BLaER1 treated with 17β-estradiol and CSF1 and Interleukin-3, amounts not matched to agents 10 nM and 100 nM (cell line): ENCODE results near the gene SLC35F1.

Experiments
- H3K27ac ChIP-seq, 11 experiments: shearing (Covaris generic); formaldehyde crosslinking; 2 replicates each; pipeline ENCODE4 v1.8.1; 2022
- H3K27me3 ChIP-seq, 11 experiments: shearing (Covaris generic); formaldehyde crosslinking; 2 replicates each; pipeline ENCODE4 v1.8.1; 2022
- H3K36me3 ChIP-seq, 11 experiments: shearing (Covaris generic); formaldehyde crosslinking; 2 replicates each; pipeline ENCODE4 v1.8.1; 2022
- H3K4me1 ChIP-seq, 10 experiments: shearing (Covaris generic); formaldehyde crosslinking; 2 replicates each; pipeline ENCODE4 v1.8.1; 2022
- H3K4me2 ChIP-seq, 11 experiments: shearing (Covaris generic); formaldehyde crosslinking; 2 replicates each; pipeline ENCODE4 v1.8.1; 2022
- H3K4me3 ChIP-seq, 10 experiments: shearing (Covaris generic); formaldehyde crosslinking; 2 replicates each; pipeline ENCODE4 v1.8.1; 2022
- H3K9ac ChIP-seq, 11 experiments: shearing (Covaris generic); formaldehyde crosslinking; 2 replicates each; pipeline ENCODE4 v1.8.1; 2022
- H3K9me3 ChIP-seq, 11 experiments: shearing (Covaris generic); formaldehyde crosslinking; replicated peaks in 1 of 11; 2 replicates each; pipeline ENCODE4 v1.8.1; 2022
- H4K20me1 ChIP-seq, 11 experiments: shearing (Covaris generic); formaldehyde crosslinking; 2 replicates each; pipeline ENCODE4 v1.8.1; 2022
- Cebpa-rat ChIP-seq, 11 experiments: shearing (Covaris generic); IDR thresholded peaks; 2 replicates each; pipeline ENCODE4 v1.8.1; 2022

The SLC35F1 gene

GRCh38 chr6:118228886-118229285 lies 321.8 kb downstream of the SLC35F1 start:
- H3K4me1 ChIP-seq = no peaks in the 10 kb centered on the region
- no peaks in the 10 kb centered on the region for H3K36me3 ChIP-seq
- no peak overlapping the region for H3K9ac ChIP-seq
- no peaks in the 10 kb centered on the region for H4K20me1 ChIP-seq
- H3K27me3 ChIP-seq = no peaks in the 10 kb centered on the region
- H3K9me3 ChIP-seq = no peaks in the 10 kb centered on the region
- no peak overlapping the region for H3K4me2 ChIP-seq
- no peak overlapping the region for H3K4me3 ChIP-seq
- H3K27ac ChIP-seq = no peak overlapping the region
- no peak for TF ChIP-seq Cebpa-rat (IDR thresholded peaks at IDR 0.05)

GRCh38 chr6:118240878-118241528 lies 333.9 kb downstream of the SLC35F1 start:
- Histone ChIP-seq H3K36me3 (no peaks in the 10 kb centered on the region), H4K20me1 (no peaks in the 10 kb centered on the region), H3K4me3 (no peak overlapping the region), H3K27ac (no peak overlapping the region), H3K9ac (no peak overlapping the region), H3K9me3 (no peaks in the 10 kb centered on the region), H3K27me3 (no peaks in the 10 kb centered on the region), H3K4me1 (no peaks in the 10 kb centered on the region), H3K4me2 (no peak overlapping the region)
- TF ChIP-seq Cebpa-rat (IDR thresholded peaks at IDR 0.05) = no peak

DNA sequence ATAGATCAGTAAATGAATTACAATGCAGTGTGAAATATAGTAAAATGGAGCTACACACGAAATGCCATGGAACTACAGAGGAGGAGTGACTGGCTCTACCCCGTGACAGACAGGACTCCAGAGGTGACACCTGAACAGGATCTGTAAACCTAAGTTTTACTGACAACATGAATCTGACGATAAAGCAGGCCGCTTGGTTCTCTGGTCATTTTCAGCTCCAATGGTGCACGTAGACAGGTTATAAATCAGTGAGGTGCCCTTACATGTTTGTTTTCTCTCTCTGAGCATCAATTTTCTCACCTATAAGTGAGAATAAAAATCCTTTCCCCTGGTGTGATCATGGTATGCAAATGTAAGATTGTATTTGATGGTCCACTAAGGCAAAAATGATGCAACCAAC lies 339.3 kb downstream of the SLC35F1 start:
- H3K4me2 ChIP-seq = no peak overlapping the region

GRCh38 chr6:118248171-118248570 lies 341.1 kb downstream of the SLC35F1 start:
- H3K4me2 ChIP-seq = no peak overlapping the region
- H3K4me3 ChIP-seq = no peak overlapping the region
- H3K4me1 ChIP-seq = peaks cover 0 to 11% (median 7%) of the 10 kb centered on the region in 10 experiments; a peak in 11 of 20 replicates
- H3K36me3 ChIP-seq = no peaks in the 10 kb centered on the region
- no peaks in the 10 kb centered on the region for H3K9me3 ChIP-seq
- H3K9ac ChIP-seq = no peak overlapping the region
- TF ChIP-seq Cebpa-rat (IDR thresholded peaks at IDR 0.05) = no peak
- no peaks in the 10 kb centered on the region for H4K20me1 ChIP-seq
- no peaks in the 10 kb centered on the region for H3K27me3 ChIP-seq
- H3K27ac ChIP-seq = no peak overlapping the region

More for the DNA sequence above, 339.3 kb downstream of the SLC35F1 start:
- no peaks in the 10 kb centered on the region for H3K9me3 ChIP-seq
- H3K9ac ChIP-seq = no peak overlapping the region
- no peaks in the 10 kb centered on the region for H3K36me3 ChIP-seq
- no peaks in the 10 kb centered on the region for H3K27me3 ChIP-seq
- H4K20me1 ChIP-seq = no peaks in the 10 kb centered on the region
- H3K27ac ChIP-seq = no peak overlapping the region
- no peak overlapping the region for H3K4me3 ChIP-seq
- TF ChIP-seq Cebpa-rat (IDR thresholded peaks at IDR 0.05) = no peak
- H3K4me1 ChIP-seq = peaks cover 0 to 11% (median 7%) of the 10 kb centered on the region in 10 experiments; a peak in 11 of 20 replicates

- Histone ChIP-seq H3K36me3 (no peaks in the 10 kb centered on the region), H3K4me2 (peak overlapping the region in 10 of 11 experiments; percentile 5 to 53 (median 18); a peak in 11 of 22 replicates), H3K9ac (no peak overlapping the region), H3K4me1 (peaks cover 0 to 11% (median 7%) of the 10 kb centered on the region in 10 experiments; a peak in 11 of 20 replicates), H4K20me1 (no peaks in the 10 kb centered on the region), H3K4me3 (no peak overlapping the region), H3K27me3 (no peaks in the 10 kb centered on the region), H3K9me3 (no peaks in the 10 kb centered on the region), H3K27ac (no peak overlapping the region)
- no peak for TF ChIP-seq Cebpa-rat (IDR thresholded peaks at IDR 0.05)
Observed at GRCh38 chr6:118249680-118250079, 342.6 kb downstream of the SLC35F1 start.

DNA sequence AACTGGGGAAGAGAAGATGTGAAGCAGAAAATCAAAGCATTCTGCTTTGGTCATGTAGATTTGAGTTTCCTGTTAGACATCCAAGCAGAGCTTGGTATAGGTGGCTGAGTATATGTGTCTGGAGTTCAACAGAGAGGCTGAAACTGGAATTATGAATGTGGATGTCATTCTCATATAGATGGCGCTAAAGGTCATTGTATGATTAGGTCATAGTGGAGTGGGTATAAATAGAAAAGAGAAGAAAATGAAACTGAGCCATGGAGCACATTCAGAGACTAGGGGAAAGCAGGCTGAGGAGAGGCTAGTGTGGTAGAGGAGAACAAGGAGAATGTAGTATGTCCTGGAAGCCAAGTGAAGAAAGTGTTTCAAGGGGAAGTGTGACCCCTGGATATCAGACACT lies 345.4 kb downstream of the SLC35F1 start:
- peak overlapping the region in 1 of 11 experiments; percentile 17; a peak in 1 of 22 replicates for H3K4me2 ChIP-seq
- no peaks in the 10 kb centered on the region for H3K27me3 ChIP-seq
- H3K4me3 ChIP-seq = no peak overlapping the region
- H3K9ac ChIP-seq = no peak overlapping the region
- no peaks in the 10 kb centered on the region for H4K20me1 ChIP-seq
- H3K9me3 ChIP-seq = no peaks in the 10 kb centered on the region
- TF ChIP-seq Cebpa-rat (IDR thresholded peaks at IDR 0.05) = no peak
- H3K4me1 ChIP-seq = peaks cover 0 to 11% (median 7%) of the 10 kb centered on the region in 10 experiments; a peak in 11 of 20 replicates
- no peak overlapping the region for H3K27ac ChIP-seq
- H3K36me3 ChIP-seq = no peaks in the 10 kb centered on the region

DNA sequence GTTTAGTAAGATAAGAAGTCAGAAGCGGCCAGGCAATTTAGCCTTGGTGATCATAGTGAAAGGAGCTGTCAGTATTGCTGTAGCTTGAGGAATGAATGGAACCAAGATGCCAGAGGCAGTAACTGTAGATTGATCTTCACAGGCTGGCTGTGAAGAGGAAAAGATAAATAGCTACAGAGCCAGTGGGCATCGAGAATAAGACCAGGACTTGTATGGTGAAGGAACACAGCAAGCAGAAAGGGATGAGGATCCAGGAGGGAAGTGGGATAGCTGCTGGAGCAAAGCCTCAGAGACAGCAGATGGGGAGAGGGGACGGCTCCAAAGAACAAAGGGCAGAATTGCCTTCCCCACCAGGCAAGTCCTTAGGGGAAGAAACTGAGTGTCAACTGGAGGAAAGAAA lies 346.7 kb downstream of the SLC35F1 start:
- no peaks in the 10 kb centered on the region for H3K27me3 ChIP-seq
- H3K36me3 ChIP-seq = no peaks in the 10 kb centered on the region
- H3K4me2 ChIP-seq = no peak overlapping the region
- H3K4me1 ChIP-seq = peaks cover 0 to 11% (median 7%) of the 10 kb centered on the region in 10 experiments; a peak in 11 of 20 replicates
- no peaks in the 10 kb centered on the region for H3K9me3 ChIP-seq
- H3K9ac ChIP-seq = no peak overlapping the region
- no peak overlapping the region for H3K4me3 ChIP-seq
- no peak overlapping the region for H3K27ac ChIP-seq
- TF ChIP-seq Cebpa-rat (IDR thresholded peaks at IDR 0.05) = no peak
- H4K20me1 ChIP-seq = no peaks in the 10 kb centered on the region

DNA sequence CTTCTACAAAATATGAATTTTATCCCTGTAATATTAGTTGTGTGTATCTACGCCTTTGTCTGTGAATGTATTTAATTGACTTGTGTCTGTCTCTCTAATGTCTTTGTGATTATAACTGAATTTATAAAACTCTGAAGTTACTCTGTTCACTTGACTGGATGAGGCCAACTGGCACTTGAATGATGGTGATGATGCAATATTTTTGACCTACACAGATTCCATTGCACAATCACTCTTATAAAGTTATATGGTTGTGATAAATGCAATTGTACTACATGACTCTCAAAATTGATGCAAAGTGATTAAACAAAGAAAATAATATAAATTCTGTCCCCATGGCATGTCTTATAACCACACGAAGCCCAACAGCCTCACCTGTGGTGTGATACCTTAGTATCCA lies 353.8 kb downstream of the SLC35F1 start:
- no peak overlapping the region for H3K9ac ChIP-seq

DNA sequence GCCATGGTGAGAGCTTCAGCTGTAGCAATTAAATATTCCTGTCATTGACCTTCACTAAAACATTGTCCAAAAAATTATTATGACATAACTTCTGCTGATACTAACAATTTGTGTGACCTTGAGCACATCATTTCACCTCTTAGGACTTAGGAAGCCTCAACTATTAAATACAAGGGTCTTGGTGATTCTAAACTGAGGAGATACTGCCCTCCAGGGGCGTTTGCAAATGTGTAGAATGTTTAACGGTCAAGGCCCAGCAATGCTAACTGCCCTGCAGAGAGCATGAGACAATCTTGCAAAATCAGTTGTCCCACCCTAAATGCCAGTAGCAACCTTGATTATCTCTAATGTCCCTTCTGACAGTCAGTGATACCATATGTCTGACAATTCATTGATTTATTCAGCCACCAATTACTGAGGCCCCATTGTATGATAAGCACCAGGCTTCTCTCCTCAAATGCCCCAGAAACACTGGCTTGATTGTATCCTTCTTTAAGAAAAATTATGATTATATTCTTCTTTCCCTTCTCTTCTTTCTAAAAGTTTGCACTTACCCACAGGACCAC lies 356.9 kb downstream of the SLC35F1 start:
- Histone ChIP-seq H3K4me1 (no peaks in the 10 kb centered on the region), H3K4me2 (no peak overlapping the region), H3K36me3 (no peaks in the 10 kb centered on the region), H3K9ac (no peak overlapping the region), H4K20me1 (no peaks in the 10 kb centered on the region), H3K9me3 (peaks cover 0 to 11% (median 0%) of the 10 kb centered on the region in 11 experiments; a peak in 9 of 22 replicates), H3K27me3 (no peaks in the 10 kb centered on the region), H3K4me3 (no peak overlapping the region), H3K27ac (no peak overlapping the region)
- no peak for TF ChIP-seq Cebpa-rat (IDR thresholded peaks at IDR 0.05)

More for the DNA sequence above, 353.8 kb downstream of the SLC35F1 start:
- H3K4me2 ChIP-seq = no peak overlapping the region
- no peaks in the 10 kb centered on the region for H3K4me1 ChIP-seq
- no peaks in the 10 kb centered on the region for H3K27me3 ChIP-seq
- H3K27ac ChIP-seq = no peak overlapping the region
- no peak overlapping the region for H3K4me3 ChIP-seq
- H3K9me3 ChIP-seq = peaks cover 0 to 8% (median 0%) of the 10 kb centered on the region in 11 experiments; a peak in 9 of 22 replicates
- peak in 2 of 11 experiments; percentile 53 to 62; a peak in 2 of 22 replicates for TF ChIP-seq Cebpa-rat (IDR thresholded peaks at IDR 0.05)
- no peaks in the 10 kb centered on the region for H3K36me3 ChIP-seq
- no peaks in the 10 kb centered on the region for H4K20me1 ChIP-seq

DNA sequence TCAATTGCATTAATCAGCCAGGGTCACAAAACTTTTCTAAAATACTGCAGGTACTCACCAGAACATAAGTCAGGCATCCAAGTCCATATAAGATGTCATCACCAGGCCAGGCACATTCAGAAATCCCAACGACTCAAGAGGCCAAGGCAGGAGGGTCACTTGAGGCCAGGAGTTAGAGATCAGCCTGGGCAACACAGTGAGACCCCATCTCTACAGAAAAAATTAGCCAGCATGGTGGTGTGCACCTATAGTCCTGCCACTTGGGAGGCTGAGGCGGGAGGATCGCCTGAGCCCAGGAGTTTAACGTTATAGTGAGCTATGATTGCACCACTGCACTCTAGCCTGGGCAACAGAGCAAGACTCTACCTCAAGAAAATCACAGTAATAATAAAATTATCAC lies 362.6 kb downstream of the SLC35F1 start:
- Histone ChIP-seq H3K4me1 (no peaks in the 10 kb centered on the region), H3K36me3 (no peaks in the 10 kb centered on the region), H3K9ac (no peak overlapping the region), H3K4me2 (no peak overlapping the region), H4K20me1 (no peaks in the 10 kb centered on the region), H3K27me3 (no peaks in the 10 kb centered on the region), H3K27ac (no peak overlapping the region), H3K9me3 (peaks cover 0 to 11% (median 0%) of the 10 kb centered on the region in 11 experiments; a peak in 9 of 22 replicates), H3K4me3 (no peak overlapping the region)
- TF ChIP-seq Cebpa-rat (IDR thresholded peaks at IDR 0.05) = no peak
